GM19463 (cell line): ENCODE results near the gene KLK11.
"Not testable (repeated sequence)": the region's sequence is repeated elsewhere in the genome, so short reads cannot be mapped to it uniquely, and the experiment has no call there.

Experiments used
- ATAC-seq: cut with Tn5 transposase; IDR thresholded peaks from one replicate; pipeline ENCODE4 v1.9.1; 2021; ENCODE audit warnings: mild to moderate bottlenecking, moderate library complexity; ENCODE audit not compliant: unreplicated experiment

The KLK11 gene

GRCh38 chr19:51006406-51006805 lies 20.0 kb downstream of the KLK11 start:
- ATAC-seq: no peak

- no peak for ATAC-seq
These were observed 21.2 kb downstream of the KLK11 start for GRCh38 chr19:51005248-51005647.

GRCh38 chr19:51003316-51003715 lies 23.1 kb downstream of the KLK11 start:
- ATAC-seq: no peak

GRCh38 chr19:51002542-51003311 lies 23.7 kb downstream of the KLK11 start:
- ATAC-seq: no peak

- ATAC-seq: no peak
These were observed 24.3 kb downstream of the KLK11 start for GRCh38 chr19:51002089-51002532.

- ATAC-seq: no peak
These were observed 24.9 kb downstream of the KLK11 start, which contains the start of gene KLK8 for GRCh38 chr19:51001515-51001914. TSS of gene KLK8 (minus strand) at chr19:51001604. CDS start at chr19:51001167, 437 bp downstream.

- no peak for ATAC-seq
These were observed 25.4 kb downstream of the KLK11 start for GRCh38 chr19:51000981-51001380.

- ATAC-seq: no peak
These were observed 26.0 kb downstream of the KLK11 start for GRCh38 chr19:51000426-51000825.

GRCh38 chr19:50998686-50999085 lies 27.7 kb downstream of the KLK11 start:
- no peak for ATAC-seq

- ATAC-seq: no peak
These were observed 28.4 kb downstream of the KLK11 start for GRCh38 chr19:50998061-50998460.

- no peak for ATAC-seq
These were observed 32.3 kb downstream of the KLK11 start for GRCh38 chr19:50994129-50994528.

GRCh38 chr19:50992666-50993035 lies 33.8 kb downstream of the KLK11 start:
- ATAC-seq: no peak

GRCh38 chr19:50984416-50984815 lies 42.0 kb downstream of the KLK11 start:
- not testable (repeated sequence) for ATAC-seq

GRCh38 chr19:50983625-50984292 lies 42.7 kb downstream of the KLK11 start, which contains the start of gene KLK7:
TSS of gene KLK7 (minus strand) at chr19:50983917. CDS start at chr19:50982399, 1,518 bp downstream.
- ATAC-seq: no peak

- ATAC-seq: no peak
These were observed 44.2 kb downstream of the KLK11 start for GRCh38 chr19:50982186-50982585.

GRCh38 chr19:50981587-50982146 lies 44.7 kb downstream of the KLK11 start:
- no peak for ATAC-seq

- ATAC-seq: no peak
These were observed 46.2 kb downstream of the KLK11 start for GRCh38 chr19:50980208-50980607.

- ATAC-seq: no peak
These were observed 46.7 kb downstream of the KLK11 start for GRCh38 chr19:50979758-50980157.

GRCh38 chr19:50978772-50979390 lies 47.5 kb downstream of the KLK11 start:
- ATAC-seq: no peak

GRCh38 chr19:50977626-50978025 lies 48.8 kb downstream of the KLK11 start:
- ATAC-seq: no peak

GRCh38 chr19:50975766-50976165 lies 50.6 kb downstream of the KLK11 start:
- no peak for ATAC-seq
